Activated B cell treated with CpG ODN at 0.5 μM for 24 hours (primary cell): ENCODE measurements around the gene ADAMTS12. TPM values are rescaled to one million over a fixed set of nuclear protein-coding genes. Genes with fewer than 3 reads are reported as not detected.

Source experiments
- ATAC-seq: fragments of 200-7000 bp; cut with Tn5 transposase; one replicate; pipeline ENCODE4 v1.10.0; 2021; ENCODE audit warnings: low read depth, mild to moderate bottlenecking, moderate library complexity
- CTCF ChIA-PET: fragments of 350-600 bp; sonication (Branson Sonifier 250); formaldehyde crosslinking; loops from one replicate; lab custom pipeline; 2021; ENCODE audit warnings: antibody characterized with exemption; lab: Charles Lee
- POLR2A ChIA-PET: fragments of 350-600 bp; sonication (Branson Sonifier 250); formaldehyde crosslinking; loops from one replicate; lab custom pipeline; 2021; ENCODE audit warnings: antibody characterized with exemption; lab: Charles Lee
- DNase-seq: peaks from one replicate; pipeline ENCODE4 v3.0.0; 2022
- H3K27ac Mint-ChIP-seq: one replicate; pipeline ENCODE4 v1.8.0; 2020; ENCODE audit warnings: mixed read lengths
- H3K27me3 Mint-ChIP-seq: one replicate; pipeline ENCODE4 v1.8.0; 2021; ENCODE audit warnings: mixed read lengths
- H3K36me3 Mint-ChIP-seq: one replicate; pipeline ENCODE4 v1.8.0; 2021; ENCODE audit warnings: low read depth, mixed read lengths
- H3K4me1 Mint-ChIP-seq: one replicate; pipeline ENCODE4 v1.8.0; 2021; ENCODE audit warnings: mixed read lengths
- H3K4me3 Mint-ChIP-seq: one replicate; pipeline ENCODE4 v1.8.0; 2020; ENCODE audit warnings: mild to moderate bottlenecking, mixed read lengths
- H3K9me3 Mint-ChIP-seq: one replicate; pipeline ENCODE4 v1.8.0; 2020; ENCODE audit warnings: mixed read lengths
- intact Hi-C: fragments of 100-400 bp; cut with micrococcal nuclease; formaldehyde crosslinking; loops from one replicate; pipeline ENCODE4 v1.15.1; 2024
- total RNA-seq: library from RNA; stranded (reverse); gene quantifications from 2 replicates; pipeline ENCODE4 v1.2.3, GENCODE V29; 2022
- TF ChIP-seq, protein P1 (sequence below): fragments of 200-600 bp; IDR thresholded peaks from one replicate; pipeline ENCODE4 v1.8.0; 2022; ENCODE audit warnings: antibody characterized with exemption, mild to moderate bottlenecking

ADAMTS12 gene
- total RNA-seq, 1 donor from 2014 or later: not detected

DNA sequence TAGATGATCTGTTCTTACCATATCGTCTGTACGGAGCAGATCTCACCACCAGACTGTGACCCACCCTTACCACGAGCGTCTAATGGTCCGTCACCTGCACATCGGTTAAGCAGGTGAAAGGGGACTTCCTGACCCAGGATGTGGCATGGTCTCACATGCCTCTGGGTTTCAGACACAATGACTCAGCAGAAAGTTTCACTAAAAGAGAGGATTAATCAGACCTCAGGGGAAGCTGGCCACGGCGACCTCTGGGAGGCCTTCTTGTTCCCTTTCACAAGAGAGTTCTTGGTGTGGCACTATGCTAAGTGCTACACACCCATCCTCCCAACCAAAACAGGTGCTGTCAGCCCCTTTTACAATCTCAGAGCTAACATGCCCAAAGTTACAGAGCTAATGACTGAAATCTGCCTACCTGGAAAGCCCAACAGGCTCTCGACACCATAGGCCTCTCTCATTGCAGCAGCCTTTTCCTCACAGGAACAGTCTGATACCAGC is 41.6 kb downstream of the ADAMTS12 start:
- ChIA-PET CTCF (no interaction called here), POLR2A (no interaction called here)
- H3K9me3 Mint-ChIP-seq: no peaks in the 10 kb centered on the region
- no peaks in the 10 kb centered on the region for H3K36me3 Mint-ChIP-seq
- peaks cover 13% of the 10 kb centered on the region for H3K4me1 Mint-ChIP-seq
- peaks cover 5% of the 10 kb centered on the region for H3K27me3 Mint-ChIP-seq
- DNase-seq (no peak), ATAC-seq (peak; percentile 70)
- H3K4me3 Mint-ChIP-seq: no peak overlapping the region
- intact Hi-C loops: no loop called here
- H3K27ac Mint-ChIP-seq: peak overlapping the region; percentile 33
- TF ChIP-seq, protein P1, sequence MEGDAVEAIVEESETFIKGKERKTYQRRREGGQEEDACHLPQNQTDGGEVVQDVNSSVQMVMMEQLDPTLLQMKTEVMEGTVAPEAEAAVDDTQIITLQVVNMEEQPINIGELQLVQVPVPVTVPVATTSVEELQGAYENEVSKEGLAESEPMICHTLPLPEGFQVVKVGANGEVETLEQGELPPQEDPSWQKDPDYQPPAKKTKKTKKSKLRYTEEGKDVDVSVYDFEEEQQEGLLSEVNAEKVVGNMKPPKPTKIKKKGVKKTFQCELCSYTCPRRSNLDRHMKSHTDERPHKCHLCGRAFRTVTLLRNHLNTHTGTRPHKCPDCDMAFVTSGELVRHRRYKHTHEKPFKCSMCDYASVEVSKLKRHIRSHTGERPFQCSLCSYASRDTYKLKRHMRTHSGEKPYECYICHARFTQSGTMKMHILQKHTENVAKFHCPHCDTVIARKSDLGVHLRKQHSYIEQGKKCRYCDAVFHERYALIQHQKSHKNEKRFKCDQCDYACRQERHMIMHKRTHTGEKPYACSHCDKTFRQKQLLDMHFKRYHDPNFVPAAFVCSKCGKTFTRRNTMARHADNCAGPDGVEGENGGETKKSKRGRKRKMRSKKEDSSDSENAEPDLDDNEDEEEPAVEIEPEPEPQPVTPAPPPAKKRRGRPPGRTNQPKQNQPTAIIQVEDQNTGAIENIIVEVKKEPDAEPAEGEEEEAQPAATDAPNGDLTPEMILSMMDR: no peak

DNA sequence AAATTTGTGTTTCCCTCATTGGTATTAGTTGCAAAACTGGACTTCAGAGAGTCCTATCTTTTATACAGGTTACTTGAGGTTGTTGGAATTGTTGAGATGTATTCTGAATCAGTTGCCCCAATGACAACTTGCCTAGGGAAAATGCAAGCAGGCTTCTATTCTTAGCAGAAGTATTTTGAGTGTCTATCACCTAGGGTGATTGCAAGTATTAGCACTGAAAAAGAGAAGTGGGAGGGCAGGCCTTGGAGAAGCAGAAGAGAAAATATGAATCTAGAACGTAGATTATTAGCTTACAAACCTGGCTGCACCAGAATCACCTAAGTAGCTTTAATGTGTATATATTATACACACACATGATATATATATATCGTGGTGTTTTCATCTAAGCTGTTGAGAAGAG is 43.2 kb downstream of the ADAMTS12 start:
- ChIA-PET POLR2A (no interaction called here), CTCF (no interaction called here)
- ATAC-seq (no peak), DNase-seq (no peak)
- H3K4me1 Mint-ChIP-seq: peaks cover 13% of the 10 kb centered on the region
- H3K4me3 Mint-ChIP-seq: no peak overlapping the region
- peaks cover 6% of the 10 kb centered on the region for H3K9me3 Mint-ChIP-seq
- H3K27ac Mint-ChIP-seq: no peak overlapping the region
- H3K27me3 Mint-ChIP-seq: peaks cover 5% of the 10 kb centered on the region
- TF ChIP-seq, protein P1: no peak
- no peaks in the 10 kb centered on the region for H3K36me3 Mint-ChIP-seq
- intact Hi-C loops: no loop called here

DNA sequence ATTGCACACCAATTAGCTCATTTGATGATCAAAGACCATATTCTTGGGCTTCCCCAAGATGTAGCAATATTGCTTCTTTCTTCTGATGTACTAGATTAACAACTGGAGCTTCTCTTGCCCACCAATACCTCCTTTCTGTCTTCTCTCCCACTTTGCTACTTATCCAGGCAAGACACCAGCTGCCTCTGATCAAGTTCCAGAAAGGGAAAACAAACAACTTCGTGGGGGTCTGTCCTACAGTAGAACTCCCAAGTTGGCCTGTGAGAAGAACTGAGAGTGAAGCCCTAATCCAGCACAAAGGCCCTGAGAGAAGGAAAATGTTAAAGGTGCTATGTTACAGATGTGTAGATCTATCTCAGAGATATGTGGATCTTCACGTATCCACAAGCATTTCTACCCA is 44.9 kb downstream of the ADAMTS12 start:
- ChIA-PET POLR2A (no interaction called here), CTCF (no interaction called here)
- ATAC-seq (no peak), DNase-seq (no peak)
- intact Hi-C loops: no loop called here
- no peak overlapping the region for H3K4me3 Mint-ChIP-seq
- H3K9me3 Mint-ChIP-seq: peaks cover 6% of the 10 kb centered on the region
- peaks cover 13% of the 10 kb centered on the region for H3K4me1 Mint-ChIP-seq
- TF ChIP-seq, protein P1: no peak
- H3K36me3 Mint-ChIP-seq: no peaks in the 10 kb centered on the region
- H3K27me3 Mint-ChIP-seq: peaks cover under 1% of the 10 kb centered on the region
- H3K27ac Mint-ChIP-seq: no peak overlapping the region

DNA sequence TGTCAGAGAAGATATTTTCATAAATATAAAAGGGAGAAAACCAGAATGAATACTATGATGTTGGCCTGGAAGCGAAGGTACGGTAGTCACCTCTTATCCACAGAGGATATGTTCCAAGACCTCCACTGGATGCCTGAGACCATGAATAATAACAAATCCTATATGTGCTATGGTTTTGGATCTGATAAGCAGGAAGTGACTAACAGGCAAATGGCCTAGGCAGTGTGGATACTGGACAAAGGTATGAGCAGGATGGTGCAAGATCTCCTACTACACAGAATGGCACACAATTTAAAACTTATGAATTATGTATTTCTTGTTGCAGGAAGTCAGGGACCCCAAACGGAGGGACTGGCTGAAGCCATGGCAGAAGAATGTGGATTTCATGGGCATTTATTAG is 48.2 kb downstream of the ADAMTS12 start:
- Mint-ChIP-seq H3K27ac (no peak overlapping the region), H3K4me1 (peaks cover 4% of the 10 kb centered on the region), H3K36me3 (no peaks in the 10 kb centered on the region), H3K9me3 (peaks cover 6% of the 10 kb centered on the region), H3K4me3 (no peak overlapping the region), H3K27me3 (no peaks in the 10 kb centered on the region)
- TF ChIP-seq, protein P1: no peak
- ChIA-PET POLR2A (no interaction called here), CTCF (no interaction called here)
- no peak for DNase-seq
- intact Hi-C loops: no loop called here
- ATAC-seq: no peak

DNA sequence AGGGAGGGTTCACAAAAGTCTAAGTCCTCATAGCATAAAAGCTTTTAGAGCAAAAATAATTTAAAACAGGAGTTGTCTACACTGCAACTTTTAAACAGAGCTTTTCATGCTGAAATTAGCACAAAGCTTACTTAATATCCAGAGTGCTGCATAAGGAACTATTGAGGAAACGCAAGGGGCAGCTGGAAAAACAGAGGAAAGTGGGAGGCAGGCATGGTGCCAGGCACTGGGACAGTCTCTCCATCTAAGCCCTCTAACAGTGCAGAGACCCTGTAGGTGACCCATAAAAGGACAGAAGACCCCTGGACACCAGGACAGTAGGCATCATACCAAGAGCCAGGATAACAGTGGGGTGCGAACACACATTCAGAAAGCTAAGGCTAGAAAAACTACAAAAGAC is 49.3 kb downstream of the ADAMTS12 start:
- ChIA-PET POLR2A (no interaction called here), CTCF (no interaction called here)

More for the DNA sequence above, 49.3 kb downstream of the ADAMTS12 start:
- no peak overlapping the region for H3K27ac Mint-ChIP-seq
- no peaks in the 10 kb centered on the region for H3K36me3 Mint-ChIP-seq
- DNase-seq (no peak), ATAC-seq (no peak)
- intact Hi-C loops: no loop called here
- no peaks in the 10 kb centered on the region for H3K27me3 Mint-ChIP-seq
- TF ChIP-seq, protein P1: no peak
- H3K9me3 Mint-ChIP-seq: peaks cover 6% of the 10 kb centered on the region
- H3K4me3 Mint-ChIP-seq: no peak overlapping the region
- H3K4me1 Mint-ChIP-seq: no peaks in the 10 kb centered on the region
